Mesendoderm (in vitro differentiated cells): ENCODE data around the gene SNRPB2.

ENCODE experiments used
- DNase-seq: peaks from one replicate; pipeline ENCODE4 v3.0.0; 2013
- H2AK5ac ChIP-seq: 2 replicates; pipeline ENCODE4 v1.6.1; 2013; ENCODE audit warnings: low read length, inconsistent platforms
- H2BK120ac ChIP-seq: 2 replicates; pipeline ENCODE4 v1.6.1; 2013; ENCODE audit warnings: low read depth, mild to moderate bottlenecking, low read length, moderate library complexity, mixed read lengths
- H2BK15ac ChIP-seq: replicated peaks from 2 replicates; pipeline ENCODE4 v1.6.1; 2013; ENCODE audit warnings: low read depth, mild to moderate bottlenecking, moderate library complexity
- H2BK5ac ChIP-seq: 2 replicates; pipeline ENCODE4 v1.6.1; 2013; ENCODE audit warnings: low read length, inconsistent platforms
- H3K18ac ChIP-seq: 2 replicates; pipeline ENCODE4 v1.6.1; 2013; ENCODE audit warnings: mild to moderate bottlenecking, low read length, mixed read lengths
- H3K23ac ChIP-seq: one replicate; pipeline ENCODE4 v1.6.1; 2013; ENCODE audit warnings: low read length
- H3K27ac ChIP-seq: 2 replicates; pipeline ENCODE4 v1.5.1; 2013; ENCODE audit warnings: low read depth, mild to moderate bottlenecking, inconsistent platforms, low read length, moderate library complexity
- H3K27me3 ChIP-seq: 2 replicates; pipeline ENCODE4 v1.6.1; 2013; ENCODE audit warnings: low read length, control low read depth, mild to moderate bottlenecking, inconsistent platforms; ENCODE audit not compliant: insufficient read depth, poor library complexity
- H3K36me3 ChIP-seq: 2 replicates; pipeline ENCODE4 v1.6.1; 2013; ENCODE audit warnings: low read length, inconsistent platforms; ENCODE audit not compliant: control insufficient read depth, insufficient read depth
- H3K4ac ChIP-seq: one replicate; pipeline ENCODE4 v1.6.1; 2013; ENCODE audit warnings: low read depth, mild to moderate bottlenecking, low read length, moderate library complexity
- H3K4me1 ChIP-seq: 2 replicates; pipeline ENCODE4 v1.6.1; 2013; ENCODE audit warnings: low read depth, low read length, inconsistent platforms; ENCODE audit not compliant: control insufficient read depth
- H3K4me2 ChIP-seq: 2 replicates; pipeline ENCODE4 v1.6.1; 2013; ENCODE audit warnings: low read length
- H3K4me3 ChIP-seq: 2 replicates; pipeline ENCODE4 v1.5.1; 2013; ENCODE audit warnings: mild to moderate bottlenecking, low read length
- H3K56ac ChIP-seq: one replicate; pipeline ENCODE4 v1.6.1; 2013; ENCODE audit warnings: low read length
- H3K79me1 ChIP-seq: 2 replicates; pipeline ENCODE4 v1.6.1; 2013; ENCODE audit warnings: low read length, inconsistent platforms
- H3K79me2 ChIP-seq: 2 replicates; pipeline ENCODE4 v1.6.1; 2013; ENCODE audit warnings: mild to moderate bottlenecking, low read length; ENCODE audit not compliant: control insufficient read depth, insufficient read depth
- H3K9ac ChIP-seq: 2 replicates; pipeline ENCODE4 v1.6.1; 2013; ENCODE audit warnings: low read length, inconsistent platforms
- H4K5ac ChIP-seq: one replicate; pipeline ENCODE4 v1.6.1; 2013; ENCODE audit warnings: low read length
- H4K8ac ChIP-seq: one replicate; pipeline ENCODE4 v1.6.1; 2013; ENCODE audit warnings: low read depth, mild to moderate bottlenecking, control low read depth, low read length, moderate library complexity
- WGBS: extraction: QIAGEN DNeasy Blood & Tissue Kit; methylation state at CpG from one replicate; pipeline ENCODE4 v1.1.7; 2013; ENCODE audit warnings: low lambda C conversion rate, missing lambda C conversion rate; ENCODE audit not compliant: insufficient coverage; ENCODE audit errors: extremely low coverage; 5-methylcytosine and 5-hydroxymethylcytosine counted together

The SNRPB2 gene

GRCh38 chr20:16703570-16703969 lies 26.3 kb upstream of the SNRPB2 start:
- no peaks in the 10 kb centered on the region for H3K79me2 ChIP-seq
- H4K8ac ChIP-seq, result no peak overlapping the region
- H2BK5ac ChIP-seq, result no peak overlapping the region
- H3K9ac ChIP-seq, result no peak overlapping the region
- H2BK15ac ChIP-seq, result no peak overlapping the region
- H3K27me3 ChIP-seq, result no peaks in the 10 kb centered on the region
- no peak overlapping the region for H3K4me2 ChIP-seq
- no peaks in the 10 kb centered on the region for H3K4me1 ChIP-seq
- no peak overlapping the region for H3K18ac ChIP-seq
- no peaks in the 10 kb centered on the region for H3K36me3 ChIP-seq
- H3K79me1 ChIP-seq, result no peaks in the 10 kb centered on the region
- H3K56ac ChIP-seq, result no peak overlapping the region
- DNase-seq, result no peak
- no peak overlapping the region for H3K23ac ChIP-seq
- H4K5ac ChIP-seq, result no peak overlapping the region
- no peak overlapping the region for H2AK5ac ChIP-seq
- no peak overlapping the region for H3K27ac ChIP-seq
- no peak overlapping the region for H3K4me3 ChIP-seq
- no peak overlapping the region for H3K4ac ChIP-seq
- WGBS, result no CpG with 5 or more reads among the region's 4 CpGs
- no peak overlapping the region for H2BK120ac ChIP-seq

- H3K23ac ChIP-seq, result no peak overlapping the region
- no peaks in the 10 kb centered on the region for H3K4me1 ChIP-seq
- H2BK120ac ChIP-seq, result no peak overlapping the region
- H3K27ac ChIP-seq, result no peak overlapping the region
- DNase-seq, result no peak
- H3K27me3 ChIP-seq, result no peaks in the 10 kb centered on the region
- WGBS, result no CpG with 5 or more reads among the region's 3 CpGs
- no peak overlapping the region for H2BK5ac ChIP-seq
- H3K36me3 ChIP-seq, result no peaks in the 10 kb centered on the region
- no peak overlapping the region for H3K4me2 ChIP-seq
- no peak overlapping the region for H3K9ac ChIP-seq
- no peaks in the 10 kb centered on the region for H3K79me1 ChIP-seq
- H3K4ac ChIP-seq, result no peak overlapping the region
- no peak overlapping the region for H4K8ac ChIP-seq
- no peak overlapping the region for H3K4me3 ChIP-seq
- no peak overlapping the region for H4K5ac ChIP-seq
- no peak overlapping the region for H2BK15ac ChIP-seq
- H3K79me2 ChIP-seq, result no peaks in the 10 kb centered on the region
- H3K18ac ChIP-seq, result no peak overlapping the region
- H3K56ac ChIP-seq, result no peak overlapping the region
- no peak overlapping the region for H2AK5ac ChIP-seq
Observed at GRCh38 chr20:16707674-16708073, 22.2 kb upstream of the SNRPB2 start.

DNA sequence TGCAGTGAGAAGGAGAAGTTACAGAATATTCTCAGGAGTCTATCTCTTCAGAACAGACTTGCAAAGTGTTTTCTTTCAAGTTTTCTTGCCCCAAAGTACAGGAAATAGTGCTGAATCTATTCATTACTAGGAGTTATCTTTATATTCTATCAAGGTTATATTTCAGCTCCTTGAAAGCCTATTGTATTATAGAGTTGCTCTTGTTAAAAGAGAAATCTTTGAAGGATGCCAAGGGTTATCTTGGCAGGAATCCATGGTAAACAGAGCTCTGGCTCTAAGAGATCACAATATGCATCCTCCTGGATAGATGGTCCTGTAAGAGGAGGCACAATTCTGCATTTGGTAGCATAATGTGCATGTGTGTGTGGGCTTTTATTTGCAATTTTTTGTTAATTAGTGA lies 21.2 kb upstream of the SNRPB2 start:
- Histone ChIP-seq H3K79me2 (no peaks in the 10 kb centered on the region), H2BK5ac (no peak overlapping the region), H3K27me3 (no peaks in the 10 kb centered on the region), H3K36me3 (no peaks in the 10 kb centered on the region), H3K4me3 (no peak overlapping the region), H3K4ac (no peak overlapping the region), H4K8ac (no peak overlapping the region), H2BK15ac (no peak overlapping the region), H3K56ac (no peak overlapping the region), H4K5ac (no peak overlapping the region), H3K27ac (no peak overlapping the region), H3K4me2 (no peak overlapping the region), H2BK120ac (no peak overlapping the region), H3K23ac (no peak overlapping the region), H3K9ac (no peak overlapping the region), H3K18ac (no peak overlapping the region), H3K79me1 (no peaks in the 10 kb centered on the region), H2AK5ac (no peak overlapping the region), H3K4me1 (no peaks in the 10 kb centered on the region)
- DNase-seq, result no peak

GRCh38 chr20:16709017-16709416 lies 20.8 kb upstream of the SNRPB2 start:
- Histone ChIP-seq H3K4me3 (no peak overlapping the region), H3K4me1 (no peaks in the 10 kb centered on the region), H3K18ac (no peak overlapping the region), H3K27ac (no peak overlapping the region), H3K79me1 (no peaks in the 10 kb centered on the region), H3K4ac (no peak overlapping the region), H4K8ac (no peak overlapping the region), H3K9ac (no peak overlapping the region), H3K27me3 (no peaks in the 10 kb centered on the region), H4K5ac (no peak overlapping the region), H3K23ac (no peak overlapping the region), H3K4me2 (no peak overlapping the region), H2AK5ac (no peak overlapping the region), H2BK5ac (no peak overlapping the region), H2BK15ac (no peak overlapping the region), H3K36me3 (no peaks in the 10 kb centered on the region), H3K79me2 (no peaks in the 10 kb centered on the region), H3K56ac (no peak overlapping the region), H2BK120ac (no peak overlapping the region)
- no peak for DNase-seq

GRCh38 chr20:16710781-16711180 lies 19.0 kb upstream of the SNRPB2 start:
- Histone ChIP-seq H2BK15ac (no peak overlapping the region), H3K9ac (no peak overlapping the region), H3K27ac (no peak overlapping the region), H4K8ac (no peak overlapping the region), H3K23ac (no peak overlapping the region), H3K27me3 (no peaks in the 10 kb centered on the region), H3K4ac (no peak overlapping the region), H3K4me2 (no peak overlapping the region), H2AK5ac (no peak overlapping the region), H3K79me1 (no peaks in the 10 kb centered on the region), H3K79me2 (no peaks in the 10 kb centered on the region), H3K56ac (no peak overlapping the region), H2BK120ac (no peak overlapping the region), H3K36me3 (no peaks in the 10 kb centered on the region), H3K18ac (no peak overlapping the region), H3K4me3 (no peak overlapping the region), H2BK5ac (no peak overlapping the region), H3K4me1 (no peaks in the 10 kb centered on the region), H4K5ac (no peak overlapping the region)
- DNase-seq, result no peak
- no CpG with 5 or more reads among the region's 3 CpGs for WGBS

DNA sequence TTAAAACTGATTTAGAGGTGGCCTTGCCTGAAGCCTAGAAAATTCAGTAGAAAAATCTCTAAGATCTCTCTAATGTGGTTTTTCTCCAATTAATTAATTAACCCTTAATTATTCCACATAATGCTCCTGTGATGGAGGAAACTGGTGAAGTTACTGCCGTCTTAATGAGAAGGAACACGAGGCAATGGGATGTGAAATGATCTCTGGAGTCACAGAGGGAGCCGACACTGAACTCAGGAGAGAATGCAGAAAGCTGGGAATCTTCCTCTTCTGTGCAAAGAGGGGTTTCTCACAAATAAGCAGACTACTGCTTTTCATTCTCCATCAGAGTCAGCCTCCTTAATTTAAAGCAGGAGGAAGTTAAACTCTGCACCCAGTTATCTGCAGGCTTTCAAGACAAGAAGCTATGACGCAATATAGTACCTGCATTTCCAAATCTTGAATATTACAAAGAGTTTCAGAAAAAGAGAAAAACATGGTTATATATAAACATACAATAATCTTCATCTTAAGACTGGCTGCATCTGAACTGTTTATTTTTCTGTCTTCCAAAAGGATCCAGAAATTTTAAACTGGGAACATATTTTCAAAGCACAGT lies 18.1 kb upstream of the SNRPB2 start:
- no peaks in the 10 kb centered on the region for H3K27me3 ChIP-seq
- no peaks in the 10 kb centered on the region for H3K79me1 ChIP-seq
- no peak overlapping the region for H3K4me3 ChIP-seq
- no CpG with 5 or more reads among the region's 4 CpGs for WGBS
- no peak overlapping the region for H3K23ac ChIP-seq
- no peak overlapping the region for H3K9ac ChIP-seq
- no peak overlapping the region for H3K56ac ChIP-seq
- H2BK5ac ChIP-seq, result no peak overlapping the region
- no peak overlapping the region for H4K5ac ChIP-seq
- no peak overlapping the region for H3K18ac ChIP-seq
- H3K79me2 ChIP-seq, result no peaks in the 10 kb centered on the region
- no peaks in the 10 kb centered on the region for H3K36me3 ChIP-seq
- no peak overlapping the region for H4K8ac ChIP-seq
- H3K4ac ChIP-seq, result no peak overlapping the region
- H3K4me2 ChIP-seq, result no peak overlapping the region
- H2BK15ac ChIP-seq, result no peak overlapping the region
- H2BK120ac ChIP-seq, result no peak overlapping the region
- H2AK5ac ChIP-seq, result no peak overlapping the region
- no peak for DNase-seq
- H3K27ac ChIP-seq, result no peak overlapping the region
- no peaks in the 10 kb centered on the region for H3K4me1 ChIP-seq
